ENCODE data around the gene WNT9B.
"Not testable (repeated sequence)": the region's sequence is repeated elsewhere in the genome, so short reads cannot be mapped to it uniquely, and the experiment has no call there.

The WNT9B gene

GRCh38 chr17:46917041-46917440 is 65.7 kb downstream of the WNT9B start:
- no peak for DNase-seq

- DNase-seq: no peak
Observed at GRCh38 chr17:46917516-46917915, 66.1 kb downstream of the WNT9B start.

GRCh38 chr17:46921962-46922361 is 70.6 kb downstream of the WNT9B start:
- DNase-seq: not testable (repeated sequence)

GRCh38 chr17:46922487-46922803 is 71.1 kb downstream of the WNT9B start:
- no peak for DNase-seq

GRCh38 chr17:46922804-46923635 is 71.6 kb downstream of the WNT9B start, which contains the start of gene GOSR2:
Gene GOSR2, plus strand, starts transcription at chr17:46923160. Its CDS starts 33 bp downstream, at chr17:46923193.
- peak; percentile 94 for DNase-seq

GRCh38 chr17:46925185-46925868 is 73.9 kb downstream of the WNT9B start:
- DNase-seq: no peak

- DNase-seq: no peak
Observed at GRCh38 chr17:46928467-46929261, 77.3 kb downstream of the WNT9B start.

GRCh38 chr17:46929413-46929812 is 78.0 kb downstream of the WNT9B start:
- no peak for DNase-seq

- no peak for DNase-seq
Observed at GRCh38 chr17:46930051-46930450, 78.7 kb downstream of the WNT9B start.

GRCh38 chr17:46931596-46931995 is 80.2 kb downstream of the WNT9B start:
- DNase-seq: no peak

- no peak for DNase-seq
Observed at GRCh38 chr17:46935658-46936266, 84.4 kb downstream of the WNT9B start.
